ENCODE measurements around the gene PTCH1. TPM values are rescaled to one million over a fixed set of nuclear protein-coding genes. Genes with fewer than 3 reads are reported as not detected.

PTCH1 gene
- total and polyA plus RNA-seq, 2 experiments from 2014 or later: 21.4 to 34.1 TPM

DNA sequence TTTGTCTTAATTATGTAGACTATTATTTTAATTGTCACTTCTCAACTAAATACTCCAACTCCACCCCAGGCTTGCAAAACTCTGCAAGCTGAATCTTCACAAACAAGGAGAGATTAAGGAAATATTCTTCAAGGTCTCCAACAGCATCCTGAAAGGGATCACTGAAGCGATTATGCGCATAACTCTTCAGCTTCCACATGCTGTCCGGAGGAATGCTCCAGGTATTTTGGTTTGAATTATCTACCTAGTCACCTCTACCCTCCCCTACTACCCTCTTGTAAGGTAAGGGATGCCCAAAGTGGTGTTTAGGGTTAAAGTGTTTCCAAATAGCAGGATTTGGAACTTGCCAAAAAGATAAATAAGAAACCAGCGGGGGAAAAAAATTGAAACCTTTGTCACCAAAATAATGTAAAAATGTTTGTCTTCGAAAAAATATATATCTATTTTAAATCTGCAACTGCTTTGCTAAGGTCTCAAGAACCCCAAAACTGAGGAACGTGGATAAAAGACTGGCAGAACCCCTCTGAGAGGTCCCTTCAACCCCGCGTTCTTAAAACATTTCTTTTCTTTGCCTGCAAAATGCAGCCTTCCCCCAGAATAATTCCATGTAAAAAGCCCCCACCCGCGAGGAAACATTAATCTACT is 11.6 kb downstream of the PTCH1 start:
- ATAC-seq (peak; percentile 1; the same call in 1 of the 3 replicates), DNase-seq (ENCODE audit: low spot score) (peak; percentile 66)
- no peaks in the 10 kb centered on the region for H3K9me2 ChIP-seq (ENCODE audit: insufficient read depth)
- Mint-ChIP-seq H3K36me3 (ENCODE audit: low read depth) (peaks cover 4% of the 10 kb centered on the region), H3K4me3 (peak overlapping the region; percentile 89), H3K27ac (peak overlapping the region; percentile 88), H3K9me3 (no peaks in the 10 kb centered on the region), H3K27me3 (ENCODE audit: insufficient read depth, low read depth, poor library complexity) (peaks cover 28% of the 10 kb centered on the region), H3K4me1 (peaks cover 32% of the 10 kb centered on the region)
- peaks cover 24% of the 10 kb centered on the region for H3K4me1 ChIP-seq (ENCODE audit: insufficient read depth)
- H3K79me2 ChIP-seq (replicated peaks; ENCODE audit: insufficient read depth): peaks cover 68% of the 10 kb centered on the region
- H3K27me3 ChIP-seq (ENCODE audit: insufficient read depth): no peaks in the 10 kb centered on the region
- 0 out of 2 replicates have a peak, but pooled peaks cover 5% of the 10 kb centered on the region for H3F3A ChIP-seq (replicated peaks; ENCODE audit: low read depth)
- peaks cover 6% of the 10 kb centered on the region; the same call in 1 of the 2 replicates for H3K36me3 ChIP-seq (ENCODE audit: insufficient read depth)
- peak overlapping the region; percentile 77 for H3K4me2 ChIP-seq
- peak overlapping the region; percentile 81 for H3K27ac ChIP-seq (ENCODE audit: low read depth)
- TF ChIP-seq ZNF114 (CRISPR knock-in tag; IDR thresholded peaks at IDR 0.05) (no peak), EZH2 (IDR thresholded peaks at IDR 0.05; ENCODE audit: low read depth, unreplicated experiment) (no peak), STAT1 (IDR thresholded peaks at IDR 0.05; ENCODE audit: unreplicated experiment) (no peak), CREB1 (CRISPR knock-in tag; IDR thresholded peaks at IDR 0.05; ENCODE audit: low read depth) (no peak), JUNB (IDR thresholded peaks at IDR 0.05; ENCODE audit: unreplicated experiment) (no peak), ZNF331 (CRISPR knock-in tag; IDR thresholded peaks at IDR 0.05; ENCODE audit: low read depth) (no peak), POLR2AphosphoS5 (IDR thresholded peaks at IDR 0.05; ENCODE audit: low read depth) (no peak), EZH2phosphoT487 (IDR thresholded peaks at IDR 0.05; ENCODE audit: unreplicated experiment) (no peak), NANOG (IDR thresholded peaks at IDR 0.05; ENCODE audit: borderline replicate concordance) (no peak)
- TF ChIP-seq, protein P1, sequence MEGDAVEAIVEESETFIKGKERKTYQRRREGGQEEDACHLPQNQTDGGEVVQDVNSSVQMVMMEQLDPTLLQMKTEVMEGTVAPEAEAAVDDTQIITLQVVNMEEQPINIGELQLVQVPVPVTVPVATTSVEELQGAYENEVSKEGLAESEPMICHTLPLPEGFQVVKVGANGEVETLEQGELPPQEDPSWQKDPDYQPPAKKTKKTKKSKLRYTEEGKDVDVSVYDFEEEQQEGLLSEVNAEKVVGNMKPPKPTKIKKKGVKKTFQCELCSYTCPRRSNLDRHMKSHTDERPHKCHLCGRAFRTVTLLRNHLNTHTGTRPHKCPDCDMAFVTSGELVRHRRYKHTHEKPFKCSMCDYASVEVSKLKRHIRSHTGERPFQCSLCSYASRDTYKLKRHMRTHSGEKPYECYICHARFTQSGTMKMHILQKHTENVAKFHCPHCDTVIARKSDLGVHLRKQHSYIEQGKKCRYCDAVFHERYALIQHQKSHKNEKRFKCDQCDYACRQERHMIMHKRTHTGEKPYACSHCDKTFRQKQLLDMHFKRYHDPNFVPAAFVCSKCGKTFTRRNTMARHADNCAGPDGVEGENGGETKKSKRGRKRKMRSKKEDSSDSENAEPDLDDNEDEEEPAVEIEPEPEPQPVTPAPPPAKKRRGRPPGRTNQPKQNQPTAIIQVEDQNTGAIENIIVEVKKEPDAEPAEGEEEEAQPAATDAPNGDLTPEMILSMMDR (conservative IDR thresholded peaks at IDR 0.05; ENCODE audit: low read depth in 2 of 2): no peak
- TF ChIP-seq, protein P2, sequence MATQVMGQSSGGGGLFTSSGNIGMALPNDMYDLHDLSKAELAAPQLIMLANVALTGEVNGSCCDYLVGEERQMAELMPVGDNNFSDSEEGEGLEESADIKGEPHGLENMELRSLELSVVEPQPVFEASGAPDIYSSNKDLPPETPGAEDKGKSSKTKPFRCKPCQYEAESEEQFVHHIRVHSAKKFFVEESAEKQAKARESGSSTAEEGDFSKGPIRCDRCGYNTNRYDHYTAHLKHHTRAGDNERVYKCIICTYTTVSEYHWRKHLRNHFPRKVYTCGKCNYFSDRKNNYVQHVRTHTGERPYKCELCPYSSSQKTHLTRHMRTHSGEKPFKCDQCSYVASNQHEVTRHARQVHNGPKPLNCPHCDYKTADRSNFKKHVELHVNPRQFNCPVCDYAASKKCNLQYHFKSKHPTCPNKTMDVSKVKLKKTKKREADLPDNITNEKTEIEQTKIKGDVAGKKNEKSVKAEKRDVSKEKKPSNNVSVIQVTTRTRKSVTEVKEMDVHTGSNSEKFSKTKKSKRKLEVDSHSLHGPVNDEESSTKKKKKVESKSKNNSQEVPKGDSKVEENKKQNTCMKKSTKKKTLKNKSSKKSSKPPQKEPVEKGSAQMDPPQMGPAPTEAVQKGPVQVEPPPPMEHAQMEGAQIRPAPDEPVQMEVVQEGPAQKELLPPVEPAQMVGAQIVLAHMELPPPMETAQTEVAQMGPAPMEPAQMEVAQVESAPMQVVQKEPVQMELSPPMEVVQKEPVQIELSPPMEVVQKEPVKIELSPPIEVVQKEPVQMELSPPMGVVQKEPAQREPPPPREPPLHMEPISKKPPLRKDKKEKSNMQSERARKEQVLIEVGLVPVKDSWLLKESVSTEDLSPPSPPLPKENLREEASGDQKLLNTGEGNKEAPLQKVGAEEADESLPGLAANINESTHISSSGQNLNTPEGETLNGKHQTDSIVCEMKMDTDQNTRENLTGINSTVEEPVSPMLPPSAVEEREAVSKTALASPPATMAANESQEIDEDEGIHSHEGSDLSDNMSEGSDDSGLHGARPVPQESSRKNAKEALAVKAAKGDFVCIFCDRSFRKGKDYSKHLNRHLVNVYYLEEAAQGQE (IDR thresholded peaks at IDR 0.05; ENCODE audit: unreplicated experiment): no peak
- TF ChIP-seq, protein P3, sequence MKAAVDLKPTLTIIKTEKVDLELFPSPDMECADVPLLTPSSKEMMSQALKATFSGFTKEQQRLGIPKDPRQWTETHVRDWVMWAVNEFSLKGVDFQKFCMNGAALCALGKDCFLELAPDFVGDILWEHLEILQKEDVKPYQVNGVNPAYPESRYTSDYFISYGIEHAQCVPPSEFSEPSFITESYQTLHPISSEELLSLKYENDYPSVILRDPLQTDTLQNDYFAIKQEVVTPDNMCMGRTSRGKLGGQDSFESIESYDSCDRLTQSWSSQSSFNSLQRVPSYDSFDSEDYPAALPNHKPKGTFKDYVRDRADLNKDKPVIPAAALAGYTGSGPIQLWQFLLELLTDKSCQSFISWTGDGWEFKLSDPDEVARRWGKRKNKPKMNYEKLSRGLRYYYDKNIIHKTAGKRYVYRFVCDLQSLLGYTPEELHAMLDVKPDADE (IDR thresholded peaks at IDR 0.05): no peak
- TF ChIP-seq, protein P4, sequence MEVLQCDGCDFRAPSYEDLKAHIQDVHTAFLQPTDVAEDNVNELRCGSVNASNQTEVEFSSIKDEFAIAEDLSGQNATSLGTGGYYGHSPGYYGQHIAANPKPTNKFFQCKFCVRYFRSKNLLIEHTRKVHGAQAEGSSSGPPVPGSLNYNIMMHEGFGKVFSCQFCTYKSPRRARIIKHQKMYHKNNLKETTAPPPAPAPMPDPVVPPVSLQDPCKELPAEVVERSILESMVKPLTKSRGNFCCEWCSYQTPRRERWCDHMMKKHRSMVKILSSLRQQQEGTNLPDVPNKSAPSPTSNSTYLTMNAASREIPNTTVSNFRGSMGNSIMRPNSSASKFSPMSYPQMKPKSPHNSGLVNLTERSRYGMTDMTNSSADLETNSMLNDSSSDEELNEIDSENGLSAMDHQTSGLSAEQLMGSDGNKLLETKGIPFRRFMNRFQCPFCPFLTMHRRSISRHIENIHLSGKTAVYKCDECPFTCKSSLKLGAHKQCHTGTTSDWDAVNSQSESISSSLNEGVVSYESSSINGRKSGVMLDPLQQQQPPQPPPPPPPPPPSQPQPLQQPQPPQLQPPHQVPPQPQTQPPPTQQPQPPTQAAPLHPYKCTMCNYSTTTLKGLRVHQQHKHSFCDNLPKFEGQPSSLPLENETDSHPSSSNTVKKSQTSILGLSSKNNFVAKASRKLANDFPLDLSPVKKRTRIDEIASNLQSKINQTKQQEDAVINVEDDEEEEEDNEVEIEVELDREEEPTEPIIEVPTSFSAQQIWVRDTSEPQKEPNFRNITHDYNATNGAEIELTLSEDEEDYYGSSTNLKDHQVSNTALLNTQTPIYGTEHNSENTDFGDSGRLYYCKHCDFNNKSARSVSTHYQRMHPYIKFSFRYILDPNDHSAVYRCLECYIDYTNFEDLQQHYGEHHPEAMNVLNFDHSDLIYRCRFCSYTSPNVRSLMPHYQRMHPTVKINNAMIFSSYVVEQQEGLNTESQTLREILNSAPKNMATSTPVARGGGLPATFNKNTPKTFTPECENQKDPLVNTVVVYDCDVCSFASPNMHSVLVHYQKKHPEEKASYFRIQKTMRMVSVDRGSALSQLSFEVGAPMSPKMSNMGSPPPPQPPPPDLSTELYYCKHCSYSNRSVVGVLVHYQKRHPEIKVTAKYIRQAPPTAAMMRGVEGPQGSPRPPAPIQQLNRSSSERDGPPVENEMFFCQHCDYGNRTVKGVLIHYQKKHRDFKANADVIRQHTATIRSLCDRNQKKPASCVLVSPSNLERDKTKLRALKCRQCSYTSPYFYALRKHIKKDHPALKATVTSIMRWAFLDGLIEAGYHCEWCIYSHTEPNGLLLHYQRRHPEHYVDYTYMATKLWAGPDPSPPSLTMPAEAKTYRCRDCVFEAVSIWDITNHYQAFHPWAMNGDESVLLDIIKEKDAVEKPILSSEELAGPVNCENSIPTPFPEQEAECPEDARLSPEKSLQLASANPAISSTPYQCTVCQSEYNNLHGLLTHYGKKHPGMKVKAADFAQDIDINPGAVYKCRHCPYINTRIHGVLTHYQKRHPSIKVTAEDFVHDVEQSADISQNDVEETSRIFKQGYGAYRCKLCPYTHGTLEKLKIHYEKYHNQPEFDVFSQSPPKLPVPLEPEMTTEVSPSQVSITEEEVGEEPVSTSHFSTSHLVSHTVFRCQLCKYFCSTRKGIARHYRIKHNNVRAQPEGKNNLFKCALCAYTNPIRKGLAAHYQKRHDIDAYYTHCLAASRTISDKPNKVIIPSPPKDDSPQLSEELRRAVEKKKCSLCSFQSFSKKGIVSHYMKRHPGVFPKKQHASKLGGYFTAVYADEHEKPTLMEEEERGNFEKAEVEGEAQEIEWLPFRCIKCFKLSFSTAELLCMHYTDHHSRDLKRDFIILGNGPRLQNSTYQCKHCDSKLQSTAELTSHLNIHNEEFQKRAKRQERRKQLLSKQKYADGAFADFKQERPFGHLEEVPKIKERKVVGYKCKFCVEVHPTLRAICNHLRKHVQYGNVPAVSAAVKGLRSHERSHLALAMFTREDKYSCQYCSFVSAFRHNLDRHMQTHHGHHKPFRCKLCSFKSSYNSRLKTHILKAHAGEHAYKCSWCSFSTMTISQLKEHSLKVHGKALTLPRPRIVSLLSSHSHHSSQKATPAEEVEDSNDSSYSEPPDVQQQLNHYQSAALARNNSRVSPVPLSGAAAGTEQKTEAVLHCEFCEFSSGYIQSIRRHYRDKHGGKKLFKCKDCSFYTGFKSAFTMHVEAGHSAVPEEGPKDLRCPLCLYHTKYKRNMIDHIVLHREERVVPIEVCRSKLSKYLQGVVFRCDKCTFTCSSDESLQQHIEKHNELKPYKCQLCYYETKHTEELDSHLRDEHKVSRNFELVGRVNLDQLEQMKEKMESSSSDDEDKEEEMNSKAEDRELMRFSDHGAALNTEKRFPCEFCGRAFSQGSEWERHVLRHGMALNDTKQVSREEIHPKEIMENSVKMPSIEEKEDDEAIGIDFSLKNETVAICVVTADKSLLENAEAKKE (CRISPR knock-in tag; IDR thresholded peaks at IDR 0.05): no peak
- H4K20me1 ChIP-seq (replicated peaks; ENCODE audit: insufficient read depth): peaks cover 28% of the 10 kb centered on the region
- H3K4me3 ChIP-seq: peak overlapping the region; percentile 87
- no peak overlapping the region for H2AFZ ChIP-seq

Measured in GM23338 (cell line).